HepG2 (cell line): Measurements from ENCODE around the gene HDLBP. TPM values are rescaled to one million over a fixed set of nuclear protein-coding genes. Genes with fewer than 3 reads are reported as not detected.

Source experiments
- CEBPZ ChIP-seq: IDR thresholded peaks from 2 replicates; pipeline ENCODE4 v1.6.1; 2012; ENCODE audit warnings: low read length, improper control_type of control experiment
- EP300 ChIP-seq, 3 experiments: sonication (generic) in 1 of 3; formaldehyde crosslinking in 1 of 3; IDR thresholded peaks; 2 replicates each; pipeline versions ENCODE4 v1.5.1 to v1.6.1; 2011 to 2020; ENCODE audit warnings: low read depth in 2 of 3, low read length in 2 of 3, borderline replicate concordance in 1 of 3, improper control_type of control experiment in 1 of 3, mild to moderate bottlenecking in 1 of 3, missing genetic modification reagents in 1 of 3, moderate library complexity in 1 of 3
- GATAD2A ChIP-seq: IDR thresholded peaks from 2 replicates; pipeline ENCODE4 v1.6.1; 2016
- IKZF4 ChIP-seq: sonication (generic); formaldehyde crosslinking; IDR thresholded peaks from 2 replicates; pipeline ENCODE4 v1.5.1; 2020; ENCODE audit warnings: borderline replicate concordance, mild to moderate bottlenecking, low read depth, missing genetic modification reagents; ENCODE audit errors: not compliant biosample characterization
- NONO ChIP-seq, 2 experiments: fragments of 450-650 bp in 1 of 2; sonication (generic) in 1 of 2; formaldehyde crosslinking in 1 of 2; IDR thresholded peaks in 1 of 2; conservative IDR thresholded peaks in 1 of 2; 2 replicates each; pipeline versions ENCODE4 v1.6.1 to v1.8.0; 2017 to 2022; ENCODE audit warnings: mild to moderate bottlenecking in 1 of 2, missing genetic modification reagents in 1 of 2, moderate library complexity in 1 of 2
- PHF8 ChIP-seq: sonication (generic); formaldehyde crosslinking; IDR thresholded peaks from 2 replicates; pipeline ENCODE4 v1.5.0; 2020; ENCODE audit warnings: missing genetic modification reagents
- REL ChIP-seq: sonication (generic); formaldehyde crosslinking; conservative IDR thresholded peaks from 2 replicates; pipeline ENCODE4 v1.8.0; 2022; ENCODE audit warnings: mild to moderate bottlenecking, missing genetic modification reagents, moderate library complexity
- TARDBP ChIP-seq: sonication (generic); formaldehyde crosslinking; IDR thresholded peaks from 2 replicates; pipeline ENCODE4 v1.8.0; 2022; ENCODE audit warnings: mild to moderate bottlenecking, missing genetic modification reagents
- ZNF101 ChIP-seq: sonication (generic); formaldehyde crosslinking; IDR thresholded peaks from 2 replicates; pipeline ENCODE4 v1.4.0; 2020; ENCODE audit warnings: mild to moderate bottlenecking, low read depth, missing genetic modification reagents, borderline replicate concordance
- ZNF24 ChIP-seq: fragments of 450-650 bp; IDR thresholded peaks from 2 replicates; pipeline ENCODE4 v1.6.1; 2017; ENCODE audit warnings: antibody characterized with exemption, mild to moderate bottlenecking
- ZNF512B ChIP-seq: sonication (generic); formaldehyde crosslinking; IDR thresholded peaks from 2 replicates; pipeline ENCODE4 v1.5.1; 2020; ENCODE audit warnings: missing genetic modification reagents, mild to moderate bottlenecking, borderline replicate concordance
- ZNF552 ChIP-seq: sonication (generic); formaldehyde crosslinking; IDR thresholded peaks from 2 replicates; pipeline ENCODE4 v1.9.0; 2022; ENCODE audit warnings: missing genetic modification reagents, mild to moderate bottlenecking, borderline replicate concordance
- ZNF576 ChIP-seq: sonication (generic); formaldehyde crosslinking; IDR thresholded peaks from 2 replicates; pipeline ENCODE4 v1.4.0; 2020; ENCODE audit warnings: mild to moderate bottlenecking, missing genetic modification reagents
- ZNF646 ChIP-seq: sonication (generic); formaldehyde crosslinking; IDR thresholded peaks from 2 replicates; pipeline ENCODE4 v1.9.0; 2021; ENCODE audit warnings: mild to moderate bottlenecking, missing genetic modification reagents
- ZSCAN25 ChIP-seq: sonication (generic); formaldehyde crosslinking; IDR thresholded peaks from 2 replicates; pipeline ENCODE4 v1.8.0; 2022; ENCODE audit warnings: mild to moderate bottlenecking, missing genetic modification reagents
- polyA plus RNA-seq, 8 experiments: library from polyadenylated mRNA; depleted of rRNA in 3 of 8; stranded (reverse) in 7 of 8; unstranded in 1 of 8; fragments of >200 nt; fragmentation: Illumina TruSeq in 4 of 8; extraction: Trizol in 4 of 8; gene quantifications; 2 replicates each; pipeline versions ENCODE4 v1.2.1 to v1.2.3, GENCODE V29; 2011 to 2016; ENCODE audit warnings: low read depth in 4 of 8, missing spikeins in 1 of 8, mixed read lengths in 1 of 8; ENCODE audit not compliant: insufficient read depth in 1 of 8
- total RNA-seq, 5 experiments: library from RNA; depleted of rRNA; stranded (reverse); fragments of >200 nt; fragmentation: Illumina TruSeq; extraction: Trizol; gene quantifications; 2 replicates each; pipeline ENCODE4 v1.2.3, GENCODE V29; 2016; ENCODE audit warnings: low read depth in 1 of 5

Gene HDLBP
- total and polyA plus RNA-seq, 2 of the 13 experiments (the other 11 are each of a cell fraction or from before 2014, with no cell fraction given): 464 to 707 TPM

GRCh38 chr2:241271706-241272302 is 43.7 kb downstream of the HDLBP start (continued):
- TF ChIP-seq CEBPZ: no peak
- TF ChIP-seq ZNF512B (CRISPR knock-in tag): no peak
- TF ChIP-seq TARDBP (CRISPR knock-in tag): peak; percentile 13; the same call in 1 of the 2 replicates
- no peak for TF ChIP-seq ZNF101
- no peak for TF ChIP-seq ZNF576
- TF ChIP-seq ZNF552 (CRISPR knock-in tag): no peak; the same call in 1 of the 2 replicates
- no peak for TF ChIP-seq ZNF646 (CRISPR knock-in tag)
- no peak for TF ChIP-seq ZNF24
- TF ChIP-seq EP300 (IDR thresholded peaks at IDR 0.05; ENCODE audit: low read depth in 2 of 2, low read length in 2 of 2): no peak; a peak in 1 of 4 replicates
- TF ChIP-seq EP300 (CRISPR knock-in tag; IDR thresholded peaks at IDR 0.05; ENCODE audit: borderline replicate concordance): no peak
- no peak for TF ChIP-seq GATAD2A
- TF ChIP-seq REL (CRISPR knock-in tag): no peak
- TF ChIP-seq PHF8 (CRISPR knock-in tag): no peak; the same call in none of the 2 replicates
- TF ChIP-seq NONO (IDR thresholded peaks at IDR 0.05): no peak
- peak; percentile 64; the same call in 1 of the 2 replicates for TF ChIP-seq NONO (CRISPR knock-in tag; conservative IDR thresholded peaks at IDR 0.05)
- no peak for TF ChIP-seq IKZF4
- TF ChIP-seq ZSCAN25 (CRISPR knock-in tag): no peak
